SK-N-SH (cell line): Measurements from ENCODE around the gene SLFN14. TPM values are rescaled to one million over a fixed set of nuclear protein-coding genes. Genes with fewer than 3 reads are reported as not detected.

Experiments used
- CTCF ChIA-PET: fragments of 300-600, 350-600 bp; formaldehyde crosslinking; extraction: SDS; loops from one replicate; lab custom pipeline; 2021; lab: Yijun Ruan, JAX
- POLR2A ChIA-PET: fragments of 350-600 bp; sonication (Branson Sonifier 250); formaldehyde crosslinking; extraction: SDS; loops from one replicate; lab custom pipeline; 2020; ENCODE audit warnings: antibody characterized with exemption, inconsistent platforms; lab: Yijun Ruan, JAX
- DNase-seq: peaks from one replicate; pipeline ENCODE4 v3.0.0; 2012
- H2AFZ ChIP-seq: fragments of 200-600 bp; sonication (generic); 2 replicates; pipeline ENCODE4 v1.8.1; 2016; ENCODE audit warnings: antibody characterized with exemption, mild to moderate bottlenecking, low read depth
- H3F3A ChIP-seq: fragments of 200-600 bp; sonication (generic); replicated peaks from 2 replicates; pipeline ENCODE3; 2016; ENCODE audit warnings: antibody characterized with exemption, mild to moderate bottlenecking; ENCODE audit not compliant: insufficient read depth
- H3K27ac ChIP-seq, 2 experiments: fragments of 200-500 bp in 1 of 2; fragments of 200-600 bp in 1 of 2; sonication (Bioruptor generic) in 1 of 2; sonication (generic), shearing (Covaris generic) in 1 of 2; 2 replicates each; pipeline versions ENCODE4 v1.5.1 to v1.6.1; 2014 to 2016; ENCODE audit warnings: low read depth in 2 of 2, inconsistent platforms in 1 of 2, low read length in 1 of 2, mild to moderate bottlenecking in 1 of 2, mixed read lengths in 1 of 2
- H3K27me3 ChIP-seq: fragments of 200-600 bp; sonication (generic), shearing (Covaris generic); 2 replicates; pipeline ENCODE4 v1.6.1; 2016; ENCODE audit warnings: mixed run types; ENCODE audit not compliant: insufficient read depth
- H3K36me3 ChIP-seq, 2 experiments: fragments of 200-500 bp in 1 of 2; fragments of 200-600 bp in 1 of 2; sonication (Bioruptor generic) in 1 of 2; sonication (generic) in 1 of 2; replicated peaks in 1 of 2; 2 replicates each; pipeline versions ENCODE3 to v1.5.1; 2014 to 2016; ENCODE audit warnings: low read length in 1 of 2, mild to moderate bottlenecking in 1 of 2; ENCODE audit not compliant: insufficient read depth in 2 of 2, control insufficient read depth in 1 of 2
- H3K4me1 ChIP-seq, 2 experiments: fragments of 200-500 bp in 1 of 2; fragments of 200-600 bp in 1 of 2; sonication (Bioruptor generic) in 1 of 2; sonication (generic), shearing (Covaris generic) in 1 of 2; 2 replicates each; pipeline versions ENCODE4 v1.5.1 to v1.6.1; 2014 to 2016; ENCODE audit warnings: low read depth in 1 of 2, low read length in 1 of 2, mixed run types in 1 of 2; ENCODE audit not compliant: insufficient read depth in 2 of 2, control insufficient read depth in 1 of 2
- H3K4me2 ChIP-seq: fragments of 200-600 bp; sonication (generic), shearing (Covaris generic); 2 replicates; pipeline ENCODE4 v1.6.1; 2017; ENCODE audit warnings: mixed run types
- H3K4me3 ChIP-seq, 2 experiments: fragments of 200-500 bp in 1 of 2; fragments of 200-600 bp in 1 of 2; sonication (Bioruptor generic) in 1 of 2; sonication (generic), shearing (Covaris generic) in 1 of 2; 2 replicates each; pipeline versions ENCODE4 v1.5.1 to v1.8.1; 2014 to 2016; ENCODE audit warnings: low read depth in 2 of 2, inconsistent platforms in 1 of 2, low read length in 1 of 2, mild to moderate bottlenecking in 1 of 2, mixed read lengths in 1 of 2, moderate library complexity in 1 of 2
- H3K79me2 ChIP-seq: fragments of 200-600 bp; sonication (generic); 2 replicates; pipeline ENCODE4 v1.8.1; 2017; ENCODE audit warnings: mild to moderate bottlenecking; ENCODE audit not compliant: insufficient read depth
- H3K9ac ChIP-seq: fragments of 200-600 bp; sonication (generic); 2 replicates; pipeline ENCODE4 v1.6.1; 2017; ENCODE audit warnings: mixed run types
- H3K9me2 ChIP-seq: fragments of 200-600 bp; sonication (generic); 2 replicates; pipeline ENCODE4 v1.6.1; 2017; ENCODE audit warnings: mixed run types
- H3K9me3 ChIP-seq: fragments of 200-600 bp; sonication (generic); 2 replicates; pipeline ENCODE4 v1.6.1; 2017; ENCODE audit warnings: mixed run types, mild to moderate bottlenecking, moderate library complexity
- H4K20me1 ChIP-seq: fragments of 200-600 bp; sonication (generic); 2 replicates; pipeline ENCODE4 v1.6.1; 2017; ENCODE audit warnings: mild to moderate bottlenecking, mixed run types; ENCODE audit not compliant: insufficient read depth
- CHD2 ChIP-seq: fragments of 150-350 bp; IDR thresholded peaks from 2 replicates; pipeline ENCODE4 v1.6.1; 2018; ENCODE audit warnings: low read length; ENCODE audit not compliant: partially characterized antibody
- ELF1 ChIP-seq: IDR thresholded peaks from 2 replicates; pipeline ENCODE4 v1.4.0; 2012
- FOSL2 ChIP-seq: IDR thresholded peaks from 2 replicates; pipeline ENCODE4 v1.4.0; 2012; ENCODE audit warnings: low read depth, mild to moderate bottlenecking, moderate library complexity, borderline replicate concordance
- FOXJ3 ChIP-seq: sonication (generic); formaldehyde crosslinking; IDR thresholded peaks from 2 replicates; pipeline ENCODE4 v1.5.1; 2020; ENCODE audit warnings: mild to moderate bottlenecking, missing genetic modification reagents
- FOXM1 ChIP-seq: IDR thresholded peaks from 2 replicates; pipeline ENCODE4 v1.4.0; 2012; ENCODE audit warnings: low read depth, mild to moderate bottlenecking
- GATA2 ChIP-seq: sonication (generic); formaldehyde crosslinking; IDR thresholded peaks from 2 replicates; pipeline ENCODE4 v1.5.0; 2020; ENCODE audit warnings: mild to moderate bottlenecking, missing genetic modification reagents
- JUND ChIP-seq: IDR thresholded peaks from 2 replicates; pipeline ENCODE4 v1.4.0; 2012
- MEF2A ChIP-seq: IDR thresholded peaks from 2 replicates; pipeline ENCODE4 v1.4.0; 2012; ENCODE audit warnings: low read depth, borderline replicate concordance
- MXI1 ChIP-seq: IDR thresholded peaks from 2 replicates; pipeline ENCODE4 v1.6.1; 2012; ENCODE audit warnings: mild to moderate bottlenecking, low read depth, low read length, improper control_type of control experiment
- NFIC ChIP-seq: IDR thresholded peaks from 2 replicates; pipeline ENCODE4 v1.4.0; 2012; ENCODE audit warnings: borderline replicate concordance
- NRF1 ChIP-seq: IDR thresholded peaks from 2 replicates; pipeline ENCODE4 v1.6.1; 2012; ENCODE audit warnings: low read depth, mild to moderate bottlenecking, low read length
- PBX3 ChIP-seq: IDR thresholded peaks from 2 replicates; pipeline ENCODE4; 2012
- POLR2AphosphoS5 ChIP-seq: IDR thresholded peaks from 2 replicates; pipeline ENCODE4 v1.6.1; 2012; ENCODE audit warnings: low read depth, low read length
- RXRA ChIP-seq: IDR thresholded peaks from 2 replicates; pipeline ENCODE4 v1.4.0; 2012; ENCODE audit warnings: low read depth, mild to moderate bottlenecking, borderline replicate concordance
- SMC3 ChIP-seq: IDR thresholded peaks from 2 replicates; pipeline ENCODE4 v1.6.1; 2012; ENCODE audit warnings: low read depth, low read length, improper control_type of control experiment
- TAF1 ChIP-seq: IDR thresholded peaks from 2 replicates; pipeline ENCODE4 v1.6.1; 2012; ENCODE audit warnings: low read depth, mild to moderate bottlenecking, low read length, moderate library complexity, borderline replicate concordance
- TCF12 ChIP-seq: IDR thresholded peaks from 2 replicates; pipeline ENCODE4 v1.4.0; 2012
- ZBTB33 ChIP-seq: IDR thresholded peaks from 2 replicates; pipeline ENCODE4 v1.4.0; 2012; ENCODE audit warnings: low read depth, borderline replicate concordance
- WGBS: methylation state at CpG from one replicate; pipeline ENCODE4 v1.1.6; 2017; ENCODE audit warnings: low lambda C conversion rate; 5-methylcytosine and 5-hydroxymethylcytosine counted together
- polyA plus RNA-seq, 3 experiments: library from polyadenylated mRNA; depleted of rRNA; stranded (reverse); fragments of >200 nt; gene quantifications; 2 replicates each; pipeline ENCODE4 v1.2.3, GENCODE V29; 2012
- TF ChIP-seq, protein P1 (sequence below): IDR thresholded peaks from 2 replicates; pipeline ENCODE4 v1.4.0; 2012; ENCODE audit warnings: low read depth

Gene SLFN14
- polyA plus RNA-seq, 1 of the 3 experiments (the other 2 are of a cell fraction), result not detected

GRCh38 chr17:35588196-35588920 is 27.7 kb upstream of the SLFN14 start:
- Histone ChIP-seq H3K79me2 (peaks cover 62% of the 10 kb centered on the region), H3K4me1 (peaks cover 5 to 18% of the 10 kb centered on the region in 2 experiments; a peak in 2 of 4 replicates), H3K4me3 (peak overlapping the region; percentile 73 to 94), H4K20me1 (peaks cover 30% of the 10 kb centered on the region), H3K27ac (peak overlapping the region; percentile 85 to 93; a peak in 3 of 4 replicates), H3F3A (no peaks in the 10 kb centered on the region), H2AFZ (no peak overlapping the region)
- CTCF ChIA-PET, result interaction anchor here (1.1 to 6.6 kb wide), 6 partner anchors 10 to 447 kb away, joined by 3 to 41 read pairs (median 9); partner anchors contain the start of gene PEX12
- DNase-seq, result no peak
- no peak for TF ChIP-seq TAF1
- TF ChIP-seq, protein P1, sequence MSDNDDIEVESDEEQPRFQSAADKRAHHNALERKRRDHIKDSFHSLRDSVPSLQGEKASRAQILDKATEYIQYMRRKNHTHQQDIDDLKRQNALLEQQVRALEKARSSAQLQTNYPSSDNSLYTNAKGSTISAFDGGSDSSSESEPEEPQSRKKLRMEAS, result peak; percentile 60; the same call in 1 of the 2 replicates
- TF ChIP-seq TCF12, result no peak
- peak; percentile 53; the same call in 1 of the 2 replicates for TF ChIP-seq FOSL2
- TF ChIP-seq FOXM1, result no peak
- TF ChIP-seq GATA2 (CRISPR knock-in tag), result no peak
- peak; percentile 62 for TF ChIP-seq JUND
- TF ChIP-seq ZBTB33, result no peak
- no peak for TF ChIP-seq RXRA
- TF ChIP-seq, all 33 proteins: peak for 3
- POLR2A ChIA-PET, result interaction anchor here (0.9 kb wide), 1 partner anchor 10 kb away, joined by 3 read pairs; the partner anchor contains the start of gene PEX12
- H3K9me2 ChIP-seq, result no peaks in the 10 kb centered on the region
- H3K36me3 ChIP-seq, result peaks cover 6 to 17% of the 10 kb centered on the region in 2 experiments
- no peaks in the 10 kb centered on the region for H3K27me3 ChIP-seq
- H3K9me3 ChIP-seq, result no peaks in the 10 kb centered on the region
- H3K4me2 ChIP-seq, result peak overlapping the region; percentile 78
- 43% methylated on average over 12 of the region's 12 CpGs for WGBS
- H3K9ac ChIP-seq, result peak overlapping the region; percentile 98

DNA sequence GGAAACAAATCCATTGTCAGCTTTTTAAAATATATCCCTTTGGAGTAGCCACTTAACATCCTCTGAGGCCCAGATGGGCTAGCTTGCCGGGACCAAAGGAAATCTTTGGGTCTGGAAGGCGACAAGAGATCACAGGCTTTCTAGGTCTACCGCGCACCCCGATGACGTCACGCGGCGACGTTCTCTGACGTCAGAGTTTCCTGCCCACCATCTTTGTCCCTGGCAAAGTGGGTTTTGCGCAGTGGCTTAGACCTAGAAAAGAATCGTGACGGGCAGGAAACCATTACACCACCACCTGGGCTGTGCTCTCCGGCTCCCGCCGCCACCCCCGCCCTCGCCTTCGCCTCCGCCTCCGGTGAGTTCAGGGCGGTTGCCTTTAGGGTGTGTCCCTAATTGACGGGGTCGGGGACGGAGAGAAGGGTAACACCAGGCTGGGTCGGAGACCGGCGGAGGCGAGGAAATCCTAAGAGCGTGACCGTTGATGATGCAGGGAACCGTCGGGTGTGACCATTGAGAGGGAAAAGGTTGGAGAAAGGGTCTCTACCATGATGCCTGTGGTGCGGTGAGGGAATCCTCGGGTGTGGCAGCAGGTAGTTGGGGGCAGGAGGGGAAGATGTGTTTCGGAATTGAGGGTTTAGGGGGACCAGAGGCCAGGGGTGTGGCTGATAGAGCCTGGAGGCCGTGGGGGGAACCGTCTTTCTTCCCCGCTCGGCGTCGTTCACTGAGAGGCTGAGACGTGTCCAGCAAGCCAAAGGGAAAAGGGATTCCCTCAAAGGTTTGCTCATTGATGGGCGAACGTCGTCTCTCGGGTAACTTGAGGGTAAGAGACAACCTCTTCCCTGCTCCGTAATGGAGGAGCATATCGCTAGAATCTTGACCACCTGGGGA is 26.7 kb upstream of the SLFN14 start, which contains the start of gene AP2B1:
TSS of gene AP2B1 (plus strand) at position 249 of the 888 bp plus-strand sequence. CDS start 6,709 bp downstream, outside the sequence.
- CTCF ChIA-PET, result interaction anchor here (1.5 to 6.6 kb wide), 4 partner anchors 26 to 177 kb away, joined by 8 to 41 read pairs (median 12); no protein-coding TSS in a partner anchor
- H3K79me2 ChIP-seq, result peaks cover 52% of the 10 kb centered on the region
- TF ChIP-seq CHD2 (peak; percentile 74), NRF1 (peak; percentile 4; the same call in 1 of the 2 replicates), MXI1 (peak; percentile 84; the same call in 1 of the 2 replicates), POLR2AphosphoS5 (peak; percentile 95), NFIC (no peak; the same call in 1 of the 2 replicates), ZBTB33 (no peak), FOXJ3 (CRISPR knock-in tag) (peak; percentile 65; the same call in 1 of the 2 replicates), MEF2A (no peak), PBX3 (no peak), JUND (no peak), FOXM1 (no peak), ELF1 (peak; percentile 86), RXRA (no peak), SMC3 (no peak)

More for the DNA sequence above, 26.7 kb upstream of the SLFN14 start, which contains the start of gene AP2B1:
- Histone ChIP-seq H3F3A (no peaks in the 10 kb centered on the region), H2AFZ (peak within 1 kb of the TSS; percentile 98), H3K9me2 (no peaks in the 10 kb centered on the region), H3K9ac (peak within 1 kb of the TSS; percentile 98), H3K4me3 (peak within 1 kb of the TSS; percentile 73 to 94), H3K9me3 (no peaks in the 10 kb centered on the region), H3K27me3 (no peaks in the 10 kb centered on the region), H3K4me2 (peak within 1 kb of the TSS; percentile 78), H4K20me1 (peaks cover 22% of the 10 kb centered on the region), H3K27ac (peak within 1 kb of the TSS; percentile 85 to 93), H3K4me1 (peaks cover 5 to 18% of the 10 kb centered on the region in 2 experiments; a peak in 2 of 4 replicates), H3K36me3 (peaks cover 3 to 10% of the 10 kb centered on the region in 2 experiments)
- DNase-seq, result peak; percentile 88
- WGBS, result under 1% methylated on average over 45 of the region's 50 CpGs
- POLR2A ChIA-PET, result interaction anchor here (0.8 to 1.5 kb wide), 3 partner anchors 9 to 221 kb away, joined by 3 to 27 read pairs (median 4); partner anchors contain the start of genes PEX12 and TAF15
